GM19468 (cell line): ENCODE data around the gene SLC38A1.

ENCODE experiments used
- ATAC-seq: cut with Tn5 transposase; IDR thresholded peaks from one replicate; pipeline ENCODE4 v1.9.1; 2021; ENCODE audit warnings: mild to moderate bottlenecking, moderate library complexity, moderate number of reproducible peaks; ENCODE audit not compliant: unreplicated experiment; ENCODE audit errors: extremely low read depth

The SLC38A1 gene

DNA sequence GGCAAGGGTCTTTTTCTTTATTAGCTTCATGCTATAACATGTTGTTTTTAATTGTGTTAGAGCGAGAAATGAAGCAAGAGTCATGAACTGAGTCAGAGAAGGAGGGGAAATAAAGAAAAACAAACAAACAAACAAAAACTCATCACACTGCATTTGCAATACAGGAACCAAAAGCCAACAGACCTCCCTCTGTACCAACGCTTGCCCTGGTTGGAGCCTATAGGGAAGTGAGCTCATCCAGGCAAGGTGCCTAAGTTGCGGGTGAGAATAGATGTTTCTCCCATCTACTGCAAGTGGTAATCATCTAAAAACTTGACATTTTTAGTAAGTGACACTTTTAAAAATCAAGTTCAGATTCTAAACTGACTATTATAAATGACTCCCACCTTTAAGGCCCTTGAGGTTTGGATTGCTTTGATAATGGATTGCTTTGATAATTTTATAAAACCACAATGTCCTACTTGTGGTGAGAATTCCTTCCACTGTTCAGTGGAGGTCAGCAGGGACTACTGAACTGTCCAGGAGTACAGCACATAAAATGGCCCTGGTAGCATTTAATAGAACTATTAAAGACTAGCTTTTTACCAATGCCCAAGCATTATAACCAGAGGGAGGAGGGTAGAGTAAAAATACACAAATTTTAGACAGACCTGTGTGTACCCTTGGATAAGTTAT, 31.3 kb downstream of the SLC38A1 start:
- ATAC-seq = no peak

DNA sequence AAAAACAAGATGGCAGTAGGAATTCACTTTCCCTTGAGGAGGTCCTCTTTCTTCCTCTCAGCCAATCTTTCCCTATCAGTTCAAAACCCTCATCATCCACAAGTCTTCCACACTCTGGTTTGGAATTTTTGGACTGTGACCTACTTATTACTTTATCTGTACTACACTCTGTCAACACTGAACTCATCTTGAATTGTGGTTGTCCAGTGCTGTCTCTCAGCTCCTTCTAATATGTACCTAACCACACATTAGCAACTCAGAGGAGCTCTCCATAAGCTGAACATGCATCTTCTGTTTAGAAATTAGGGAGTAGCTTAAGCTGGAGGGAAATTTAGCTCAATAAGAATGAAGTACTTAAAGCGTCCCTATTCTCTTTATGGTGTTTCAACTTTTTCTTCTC, 34.8 kb downstream of the SLC38A1 start:
- ATAC-seq = no peak

DNA sequence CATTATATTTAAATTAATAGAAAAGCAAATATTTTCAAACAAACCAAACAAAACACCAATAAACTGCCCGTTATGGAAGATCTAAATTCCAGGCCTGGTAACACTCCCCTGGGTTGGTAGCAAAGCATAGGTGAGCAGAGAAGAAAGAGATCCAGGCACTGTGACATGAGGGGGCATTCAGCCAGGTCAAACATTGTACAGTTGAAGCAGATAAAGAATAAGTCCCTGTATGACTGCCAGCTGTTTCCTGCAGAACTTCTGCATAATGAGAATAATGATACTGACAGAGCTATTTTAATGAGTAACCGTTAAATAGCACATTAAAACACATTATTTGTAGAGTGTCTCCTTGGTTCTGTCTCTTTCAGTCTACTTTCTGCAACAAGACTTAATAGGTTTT, 35.4 kb downstream of the SLC38A1 start:
- ATAC-seq = no peak

DNA sequence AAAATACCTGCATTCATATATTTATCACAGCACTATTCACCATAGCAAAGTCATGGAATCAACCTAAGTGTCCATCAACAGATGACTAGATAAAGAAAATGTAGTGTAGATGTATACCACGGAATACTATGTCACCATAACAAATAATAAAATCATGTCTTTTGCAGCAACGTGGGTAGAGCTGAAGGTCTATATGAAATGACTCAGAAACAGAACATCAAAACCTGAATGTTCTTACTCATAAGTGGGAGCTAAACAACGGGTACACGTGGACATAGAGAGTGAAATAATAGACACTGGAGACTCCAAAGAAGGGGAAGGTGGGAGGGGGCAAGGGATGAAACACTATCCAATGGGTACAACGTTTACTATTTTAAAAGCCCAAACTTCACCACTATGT, 37.9 kb downstream of the SLC38A1 start:
- no peak for ATAC-seq

DNA sequence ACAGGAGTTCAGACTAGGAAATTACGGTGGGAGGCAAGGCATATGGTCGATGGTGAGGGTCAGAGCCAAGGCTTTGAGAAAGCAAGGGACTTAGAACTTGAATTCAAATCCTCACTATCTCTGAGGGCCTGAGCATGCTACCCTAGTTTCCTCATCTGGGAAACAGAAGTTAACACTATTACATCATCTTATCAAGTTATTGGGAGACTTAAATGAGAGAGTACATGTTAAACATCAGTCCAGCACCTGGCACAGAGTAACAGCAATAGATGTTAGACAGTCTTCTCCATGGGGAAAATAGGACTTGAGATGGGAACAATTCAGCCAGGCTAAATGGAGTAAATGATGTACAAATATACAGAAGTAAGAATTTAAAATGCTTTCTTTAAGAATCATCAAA, 38.5 kb downstream of the SLC38A1 start:
- ATAC-seq = no peak

DNA sequence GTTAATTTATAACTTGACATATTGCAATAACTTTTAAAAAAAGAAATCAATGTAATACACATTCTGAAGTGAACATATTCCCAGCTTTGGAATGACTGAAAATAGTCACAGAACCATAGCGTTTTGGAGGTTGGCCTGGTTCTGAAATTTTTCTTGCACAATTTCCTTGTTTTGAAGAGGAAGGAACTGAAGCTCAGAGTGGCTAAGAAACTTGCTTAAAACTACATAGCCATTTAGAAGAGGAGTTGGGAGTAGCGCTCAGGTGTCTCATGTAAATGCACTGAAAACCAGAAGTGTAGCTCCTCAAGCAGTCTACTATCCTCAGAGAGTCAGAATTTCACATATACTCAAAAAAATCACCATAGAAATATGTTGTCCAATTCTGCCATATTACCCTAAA, 41.2 kb downstream of the SLC38A1 start:
- ATAC-seq = peak; percentile 17

DNA sequence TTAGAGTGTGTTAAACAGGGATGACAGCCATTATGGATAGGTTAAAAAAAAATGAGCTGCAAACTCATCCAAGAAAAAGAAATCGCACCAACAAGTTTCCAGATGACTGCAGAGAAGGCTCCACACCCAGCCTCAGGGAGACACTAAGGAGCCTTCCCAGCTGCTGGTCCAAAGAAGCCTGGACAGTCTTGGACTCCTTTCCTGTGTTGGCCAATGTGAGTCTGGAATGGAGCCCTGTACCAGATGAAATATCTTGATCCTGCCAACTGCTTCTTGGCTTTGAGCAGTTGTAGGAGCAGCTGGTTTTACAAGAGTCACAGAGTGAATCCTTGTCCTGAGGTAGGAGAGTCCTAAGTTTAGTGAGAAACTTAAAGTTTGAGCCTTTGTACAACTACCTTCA, 44.5 kb downstream of the SLC38A1 start:
- ATAC-seq = no peak

DNA sequence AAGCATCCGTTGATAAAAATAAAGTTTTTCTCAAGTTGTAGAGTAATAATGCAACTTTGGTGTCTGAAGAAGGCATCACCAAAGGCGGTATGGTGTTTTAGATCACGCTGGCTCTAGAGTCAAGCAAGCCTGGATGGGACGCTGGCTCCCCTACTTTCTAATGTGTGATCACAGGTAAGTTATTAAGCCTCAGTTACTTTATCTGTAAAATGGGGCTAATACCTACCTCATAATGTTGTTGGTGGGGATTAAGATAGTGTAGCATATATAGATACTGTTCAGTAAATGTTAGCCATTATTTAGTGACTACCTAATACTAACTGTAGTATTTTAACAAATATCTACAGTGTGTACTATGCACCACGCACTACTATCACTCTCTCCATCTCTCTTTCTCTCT, 45.8 kb downstream of the SLC38A1 start:
- ATAC-seq = no peak

DNA sequence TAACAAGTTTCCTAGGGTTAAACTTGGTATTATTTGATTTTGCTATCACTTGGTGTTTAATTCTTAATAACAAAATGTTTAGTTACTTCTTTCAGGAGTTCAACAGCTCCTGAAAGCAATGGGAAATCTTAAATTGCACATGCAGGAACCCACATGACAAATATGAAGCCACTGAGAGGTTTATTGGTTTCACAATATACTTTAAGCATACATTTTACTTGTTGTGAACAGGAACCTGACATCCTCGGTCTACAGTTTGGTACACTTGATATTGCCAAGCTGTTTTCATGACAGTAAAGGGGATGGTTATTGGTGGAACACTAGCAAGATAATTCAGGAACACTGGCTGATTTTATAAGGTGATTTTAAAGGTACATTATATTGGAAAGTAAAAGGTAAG, 46.2 kb downstream of the SLC38A1 start:
- ATAC-seq = no peak

DNA sequence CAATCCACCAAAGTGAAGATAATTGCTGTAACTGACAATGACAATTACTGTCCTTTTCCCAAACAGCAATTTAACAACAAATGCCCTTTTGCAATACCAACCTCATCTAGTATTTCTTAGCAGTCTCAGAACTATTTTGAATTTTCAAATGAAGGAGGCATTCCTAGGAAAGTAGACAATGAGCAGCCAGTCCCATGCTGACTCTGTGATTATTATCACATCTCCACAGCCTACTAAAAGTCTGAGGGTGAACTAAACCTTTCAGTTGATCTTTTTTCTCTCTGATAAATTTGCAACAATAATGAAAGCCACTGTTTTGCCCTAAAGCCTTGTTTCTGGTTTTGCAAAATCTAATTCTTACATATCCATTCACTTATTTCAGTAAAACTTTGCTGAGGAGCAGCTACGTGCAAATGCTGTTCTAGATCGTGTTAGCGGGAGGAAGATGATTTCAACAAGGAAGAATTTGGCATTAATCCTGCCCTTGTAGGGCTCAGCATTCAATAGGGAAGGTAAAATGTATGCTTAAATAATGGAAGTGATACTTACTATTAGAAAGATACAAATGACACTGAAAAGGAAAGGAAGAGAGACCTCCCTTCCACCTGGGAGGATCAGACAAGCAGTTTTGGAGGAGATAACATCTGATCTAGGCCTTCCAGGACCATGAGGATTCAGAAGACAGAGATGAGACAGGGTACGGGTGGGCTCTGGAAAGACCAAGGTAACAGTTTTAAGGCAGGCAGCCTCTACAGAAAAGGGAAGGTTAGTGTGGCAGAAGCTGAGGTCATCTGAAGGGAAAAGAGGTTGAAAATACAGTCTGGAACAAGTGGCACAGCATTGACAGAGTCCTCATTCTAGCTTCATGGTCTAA, 47.4 kb downstream of the SLC38A1 start:
- ATAC-seq = no peak

GRCh38 chr12:46219877-46220655, 48.8 kb downstream of the SLC38A1 start:
- ATAC-seq = no peak

GRCh38 chr12:46219132-46219876, 49.5 kb downstream of the SLC38A1 start:
- no peak for ATAC-seq

- no peak for ATAC-seq
These were observed 50.3 kb downstream of the SLC38A1 start for GRCh38 chr12:46218322-46219095.

GRCh38 chr12:46217541-46218321, 51.1 kb downstream of the SLC38A1 start:
- ATAC-seq = peak; percentile 52

DNA sequence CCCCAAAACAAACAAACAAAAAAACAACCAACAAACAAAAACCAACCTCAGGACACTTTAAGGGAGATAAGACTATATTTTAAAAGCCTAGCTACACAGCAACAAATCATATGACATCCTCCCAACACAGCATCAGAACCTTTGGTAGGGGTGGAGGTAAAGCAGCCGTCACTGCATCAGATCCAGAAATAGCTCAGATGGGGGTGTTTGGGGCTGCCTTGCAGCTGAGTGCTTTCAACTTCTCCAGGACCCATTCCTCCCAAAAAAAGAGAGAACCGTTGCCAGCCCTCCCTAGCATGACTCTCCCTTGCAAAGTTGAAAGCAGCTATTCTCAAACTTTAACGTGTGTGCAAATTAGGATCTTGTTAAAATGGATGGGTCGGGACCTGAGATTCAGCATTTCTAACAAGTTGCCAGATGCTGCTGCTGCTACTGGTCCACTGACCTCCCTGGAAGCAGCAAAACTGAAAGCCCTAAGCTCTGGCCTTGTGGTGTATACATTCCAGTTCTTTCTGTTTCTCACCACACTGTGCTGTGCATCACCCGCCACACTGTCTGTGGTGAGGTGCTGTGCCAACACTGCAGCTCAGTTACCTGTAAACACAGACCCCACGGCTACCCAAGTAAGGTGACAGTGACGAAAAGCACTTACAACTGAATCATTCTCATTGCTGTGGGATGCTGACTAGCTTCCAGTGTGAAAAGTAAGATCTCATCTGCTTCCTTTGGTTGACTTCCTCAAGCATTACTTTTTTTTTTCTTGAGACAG, 54.0 kb downstream of the SLC38A1 start:
- peak; percentile 57 for ATAC-seq

- ATAC-seq = no peak
These were observed 56.5 kb downstream of the SLC38A1 start for GRCh38 chr12:46212108-46212982.

DNA sequence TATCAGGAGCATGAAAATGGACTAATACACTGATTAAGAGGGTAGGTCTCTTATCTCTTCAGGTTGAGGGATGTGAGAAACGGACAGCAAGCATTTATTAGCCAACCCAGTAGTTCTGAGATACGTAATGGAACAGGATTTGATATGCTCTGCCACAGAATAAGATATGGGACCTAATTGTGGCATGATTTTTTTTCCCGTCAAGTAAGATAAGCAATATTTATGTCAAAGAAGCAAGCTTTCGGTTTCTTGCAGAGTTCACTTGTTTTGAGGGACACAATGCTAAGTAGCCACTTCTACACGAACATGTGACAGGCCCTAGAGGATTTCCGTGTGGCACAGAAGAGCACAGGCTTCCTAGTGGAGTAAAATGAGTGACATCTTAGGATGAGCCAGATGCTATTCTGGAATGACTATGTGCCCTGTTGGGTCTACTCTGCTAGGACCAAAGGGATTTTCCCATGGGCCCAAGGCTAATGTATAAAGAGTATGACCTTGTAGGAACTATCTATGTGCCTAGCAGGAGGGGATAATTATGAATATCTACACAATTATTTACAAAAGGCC, 57.9 kb downstream of the SLC38A1 start:
- ATAC-seq = no peak
